Endothelial cell (in vitro differentiated cells): ENCODE results near the gene GPAM. TPM values are rescaled to one million over a fixed set of nuclear protein-coding genes. Genes with fewer than 3 reads are reported as not detected.
"Not testable (repeated sequence)": the region's sequence is repeated elsewhere in the genome, so short reads cannot be mapped to it uniquely, and the experiment has no call there.

Experiments
- DNase-seq: peaks from one replicate; pipeline ENCODE4 v3.0.0; 2021; ENCODE audit warnings: low spot score
- H3K27ac Mint-ChIP-seq: one replicate; pipeline ENCODE4 v1.8.0; 2021; ENCODE audit warnings: mixed read lengths, inconsistent platforms; ENCODE audit not compliant: unreplicated experiment
- H3K27me3 Mint-ChIP-seq: one replicate; pipeline ENCODE4 v1.8.0; 2021; ENCODE audit warnings: mild to moderate bottlenecking, moderate library complexity, mixed read lengths, inconsistent platforms; ENCODE audit not compliant: unreplicated experiment
- H3K36me3 Mint-ChIP-seq: one replicate; pipeline ENCODE4 v1.8.0; 2021; ENCODE audit warnings: mild to moderate bottlenecking, low read depth, mixed read lengths, inconsistent platforms; ENCODE audit not compliant: unreplicated experiment
- H3K4me1 Mint-ChIP-seq: one replicate; pipeline ENCODE4 v1.8.0; 2021; ENCODE audit warnings: mild to moderate bottlenecking, mixed read lengths, inconsistent platforms; ENCODE audit not compliant: unreplicated experiment
- H3K4me3 Mint-ChIP-seq: one replicate; pipeline ENCODE4 v1.8.0; 2021; ENCODE audit warnings: mild to moderate bottlenecking, mixed read lengths, inconsistent platforms; ENCODE audit not compliant: unreplicated experiment
- H3K9me3 Mint-ChIP-seq: one replicate; pipeline ENCODE4 v1.8.0; 2021; ENCODE audit warnings: mixed read lengths, inconsistent platforms; ENCODE audit not compliant: unreplicated experiment
- CTCF ChIP-seq: fragments of 200-600 bp; sonication (generic); IDR thresholded peaks from one replicate; pipeline ENCODE4 v1.5.0; 2021; ENCODE audit warnings: antibody characterized with exemption; ENCODE audit not compliant: unreplicated experiment
- total RNA-seq: library from RNA; stranded (reverse); fragmentation: NEBNext Ultra II Directional; extraction: Animal tissue kit (Norgen Biotek cat#: 25700); gene quantifications from one replicate; pipeline ENCODE4 v1.2.1, GENCODE V29; 2021; ENCODE audit not compliant: unreplicated experiment

Gene GPAM
- total RNA-seq, 1 donor from 2014 or later = 11.5 TPM

- no peaks in the 10 kb centered on the region for H3K9me3 Mint-ChIP-seq
- no peak for TF ChIP-seq CTCF
- no peaks in the 10 kb centered on the region for H3K4me1 Mint-ChIP-seq
- DNase-seq = no peak
- peaks cover 10% of the 10 kb centered on the region for H3K36me3 Mint-ChIP-seq
- peaks cover 6% of the 10 kb centered on the region for H3K27me3 Mint-ChIP-seq
- no peak overlapping the region for H3K27ac Mint-ChIP-seq
- H3K4me3 Mint-ChIP-seq = no peak overlapping the region
Observed at GRCh38 chr10:112229901-112230300, 46.3 kb upstream of the GPAM start.

- peaks cover 3% of the 10 kb centered on the region for H3K27me3 Mint-ChIP-seq
- no peaks in the 10 kb centered on the region for H3K9me3 Mint-ChIP-seq
- no peak for TF ChIP-seq CTCF
- DNase-seq = no peak
- H3K27ac Mint-ChIP-seq = no peak overlapping the region
- peaks cover 10% of the 10 kb centered on the region for H3K36me3 Mint-ChIP-seq
- no peak overlapping the region for H3K4me3 Mint-ChIP-seq
- H3K4me1 Mint-ChIP-seq = no peaks in the 10 kb centered on the region
Observed at GRCh38 chr10:112229096-112229495, 45.5 kb upstream of the GPAM start.

GRCh38 chr10:112228366-112229088 is 45.0 kb upstream of the GPAM start:
- H3K4me1 Mint-ChIP-seq, H3K9me3 Mint-ChIP-seq, H3K36me3 Mint-ChIP-seq, H3K27me3 Mint-ChIP-seq, H3K4me3 Mint-ChIP-seq, H3K27ac Mint-ChIP-seq, DNase-seq: not testable (repeated sequence)

- H3K27me3 Mint-ChIP-seq = peaks cover 3% of the 10 kb centered on the region
- H3K4me3 Mint-ChIP-seq = no peak overlapping the region
- H3K9me3 Mint-ChIP-seq = no peaks in the 10 kb centered on the region
- no peaks in the 10 kb centered on the region for H3K4me1 Mint-ChIP-seq
- no peak for DNase-seq
- no peak overlapping the region for H3K27ac Mint-ChIP-seq
- H3K36me3 Mint-ChIP-seq = peaks cover 10% of the 10 kb centered on the region
- no peak for TF ChIP-seq CTCF
Observed at GRCh38 chr10:112227331-112227987, 43.9 kb upstream of the GPAM start.

GRCh38 chr10:112226439-112227248 is 43.1 kb upstream of the GPAM start:
- peaks cover 10% of the 10 kb centered on the region for H3K36me3 Mint-ChIP-seq
- H3K9me3 Mint-ChIP-seq = no peaks in the 10 kb centered on the region
- H3K27me3 Mint-ChIP-seq = no peaks in the 10 kb centered on the region
- no peaks in the 10 kb centered on the region for H3K4me1 Mint-ChIP-seq
- H3K4me3 Mint-ChIP-seq = no peak overlapping the region
- TF ChIP-seq CTCF = no peak
- DNase-seq = no peak
- no peak overlapping the region for H3K27ac Mint-ChIP-seq
